Medulla oblongata (tissue), 1 donor: ENCODE measurements around the gene DKK2.

Experiments
- DNase-seq: peaks from one replicate; pipeline ENCODE4 v3.0.0-alpha.2; 2015; ENCODE audit errors: extremely low spot score

Gene DKK2

DNA sequence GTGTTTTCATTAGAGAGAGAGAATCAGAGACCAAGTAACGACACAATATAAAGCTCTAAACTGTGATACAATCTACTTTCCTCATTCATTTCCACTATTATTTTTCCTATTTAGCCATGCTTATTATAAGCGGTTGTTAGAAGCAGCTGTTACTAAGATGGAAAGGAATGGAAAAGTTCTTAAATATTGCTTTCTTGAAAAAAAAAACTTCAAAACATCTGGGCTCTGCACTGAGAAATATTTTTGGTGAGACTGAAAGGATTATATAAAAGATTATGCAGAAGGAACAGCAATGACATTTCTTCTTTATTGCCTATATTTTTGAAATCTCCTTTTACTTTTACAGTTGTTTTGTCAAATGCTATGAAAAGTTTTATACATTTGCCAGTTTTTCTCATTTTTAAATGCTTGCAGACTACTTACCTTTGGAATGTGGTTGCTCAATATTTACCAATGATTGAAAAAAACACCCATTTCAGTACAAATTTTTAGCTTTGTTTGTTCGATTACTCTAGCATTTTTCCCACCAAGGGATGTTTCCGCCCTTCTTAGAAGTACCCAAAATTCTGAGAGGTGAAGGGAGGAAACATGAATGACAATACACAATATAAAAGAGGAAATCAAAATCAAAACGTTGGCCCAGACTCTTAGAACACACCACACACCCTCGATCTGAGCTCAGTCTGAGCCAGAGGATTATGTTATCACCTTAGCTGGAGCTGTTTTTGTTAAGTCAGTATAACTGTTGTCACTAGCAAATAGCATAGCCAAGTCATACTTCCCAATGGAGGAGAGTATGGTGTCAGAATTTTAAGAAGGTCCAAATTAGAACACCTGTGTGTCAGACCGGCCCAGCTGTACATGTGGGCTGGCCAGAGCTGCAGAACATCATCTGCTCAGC lies 18.4 kb downstream of the DKK2 start:
- DNase-seq: no peak

DNA sequence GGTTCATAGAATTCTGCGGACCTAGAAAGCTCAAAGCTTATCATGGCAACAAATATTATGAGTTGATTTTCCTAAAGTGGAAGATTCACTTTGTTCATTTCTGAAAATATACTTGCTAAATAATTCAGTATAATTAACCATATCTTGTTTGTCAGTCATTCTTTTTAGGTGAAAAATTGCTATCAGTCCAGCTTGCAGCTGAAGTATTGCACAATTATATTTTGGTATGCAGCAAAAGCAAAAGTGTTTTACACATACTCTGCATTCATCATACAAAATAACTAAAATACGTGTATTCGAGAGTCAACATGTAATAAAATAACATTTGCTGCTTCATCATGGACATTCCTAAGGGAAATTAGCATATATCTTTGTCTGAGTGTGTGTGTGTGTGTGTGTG lies 24.8 kb downstream of the DKK2 start:
- DNase-seq: no peak

DNA sequence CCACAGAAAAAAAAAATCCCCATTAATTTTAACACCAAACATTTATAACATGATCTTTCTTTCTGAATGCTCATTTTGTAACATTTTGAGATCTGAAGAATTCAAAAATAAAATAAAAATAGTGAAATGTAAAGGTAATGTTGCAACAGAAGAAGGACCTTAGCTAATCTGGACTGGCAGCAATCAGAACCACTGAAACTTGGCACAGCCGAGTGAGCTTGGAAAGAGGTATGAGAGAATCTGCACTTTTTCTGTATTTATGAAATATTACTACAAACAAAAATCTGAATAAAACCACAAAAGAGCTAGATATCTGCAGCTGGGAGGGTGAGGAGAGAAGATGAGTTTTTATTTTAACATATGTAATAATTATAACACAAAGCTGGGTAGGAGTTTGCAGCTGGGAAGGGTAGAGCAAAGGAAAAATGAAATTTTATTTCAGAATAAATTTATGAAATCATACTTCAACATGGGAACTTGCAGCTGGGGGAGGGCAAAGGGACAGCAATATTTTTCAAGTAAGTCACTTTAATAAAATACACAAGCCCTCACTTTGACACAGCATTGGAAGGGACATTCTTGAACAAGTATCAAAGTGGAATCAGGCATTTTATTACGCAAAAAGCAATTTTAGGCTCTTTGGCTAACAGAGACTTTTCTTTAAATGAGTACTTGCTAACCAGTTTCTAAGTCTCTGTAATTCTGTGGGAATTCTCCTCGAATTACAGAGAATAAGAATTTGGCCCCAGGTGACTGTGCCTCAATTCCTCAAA lies 26.7 kb downstream of the DKK2 start:
- no peak for DNase-seq

DNA sequence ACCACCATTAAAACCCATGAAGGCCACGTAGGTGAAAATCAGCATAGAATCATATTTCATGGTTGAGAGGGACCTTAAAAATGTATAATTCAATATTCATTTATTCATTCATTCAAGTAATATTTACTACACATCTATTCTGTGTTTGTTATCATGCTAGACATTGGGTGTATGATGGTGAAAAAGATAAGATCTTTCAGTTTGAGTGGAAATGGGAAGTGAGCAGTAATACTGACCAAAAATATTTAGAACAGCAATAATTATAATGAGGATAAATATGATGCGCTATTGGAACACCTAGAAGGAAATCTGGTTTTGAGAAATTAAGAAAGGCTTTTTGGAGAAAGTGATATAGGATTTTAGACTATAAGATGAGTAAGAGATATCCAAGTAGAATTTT lies 28.0 kb downstream of the DKK2 start:
- DNase-seq: no peak

DNA sequence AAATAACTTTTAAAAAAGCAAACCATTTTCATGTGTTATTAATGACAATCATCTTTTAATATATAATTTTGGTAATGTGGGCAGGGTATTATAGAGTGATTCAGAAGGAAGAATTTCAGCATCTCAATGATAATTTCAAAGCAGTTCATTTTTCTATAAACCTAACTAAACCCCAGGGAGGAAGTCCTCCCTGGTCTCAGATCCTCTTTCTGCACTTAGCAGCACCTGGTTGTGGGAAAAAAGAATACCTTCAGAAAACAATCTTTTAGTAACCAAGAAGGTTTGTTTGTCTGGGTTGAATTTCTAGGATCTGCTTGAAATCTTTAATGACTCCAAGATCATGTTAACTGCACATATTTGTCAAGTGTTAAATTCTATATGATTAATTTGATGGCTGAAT lies 29.9 kb downstream of the DKK2 start:
- DNase-seq: no peak

DNA sequence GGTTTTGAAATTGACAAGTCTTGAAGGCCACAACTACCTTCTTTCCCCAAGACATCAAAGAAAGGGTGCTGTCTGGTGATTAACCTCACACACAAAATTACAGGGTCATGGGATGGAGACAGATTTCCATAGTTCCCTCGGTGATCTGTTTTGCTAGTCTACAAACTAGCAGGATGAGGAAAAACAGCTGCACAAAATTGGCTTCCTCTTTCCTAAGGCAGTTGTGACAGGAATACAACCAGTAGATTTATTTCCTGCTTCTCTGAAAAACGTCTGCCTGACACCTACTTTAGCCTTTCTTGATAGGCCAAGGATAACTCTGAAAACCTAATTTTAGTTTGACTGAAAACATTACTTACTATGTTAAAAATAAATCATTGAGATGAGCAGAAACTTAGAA lies 39.6 kb downstream of the DKK2 start:
- no peak for DNase-seq

DNA sequence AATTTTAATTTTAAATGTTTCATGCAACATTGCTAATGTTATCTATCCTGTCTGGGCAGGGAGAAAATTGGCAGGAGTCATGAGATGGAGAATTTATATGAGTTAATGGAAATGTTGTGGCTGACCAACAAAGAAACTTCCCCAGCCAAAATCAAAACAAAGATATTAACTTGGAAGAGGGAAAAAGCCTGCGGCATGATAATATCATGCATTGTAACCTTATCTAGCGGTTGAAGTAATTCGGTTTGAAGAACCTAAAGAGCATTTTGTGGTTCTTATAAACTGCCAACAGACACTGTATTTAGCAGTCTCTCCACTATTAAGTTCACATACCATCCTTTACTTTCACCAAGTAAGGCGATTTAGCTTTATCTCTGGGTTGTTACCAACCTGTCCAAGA lies 42.3 kb downstream of the DKK2 start:
- DNase-seq: no peak

DNA sequence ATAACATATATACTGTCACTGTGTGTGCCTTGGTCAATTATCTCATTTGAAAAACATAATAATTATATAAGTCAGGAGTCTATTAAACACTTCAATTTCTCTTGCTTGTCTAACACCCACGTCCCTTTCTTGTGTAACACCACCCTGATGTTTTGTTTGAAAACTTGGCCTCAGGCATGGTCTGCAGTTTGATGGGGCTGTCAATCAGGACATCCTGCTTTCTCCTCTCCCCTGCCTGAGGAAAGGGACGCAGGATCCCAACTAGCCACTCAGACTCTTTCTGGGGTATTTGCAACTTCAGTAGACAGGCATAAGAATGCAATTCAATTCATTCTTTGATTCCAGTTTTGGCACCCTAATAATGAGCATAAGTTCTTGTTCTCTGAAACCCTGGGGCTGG lies 48.8 kb downstream of the DKK2 start:
- DNase-seq: no peak

DNA sequence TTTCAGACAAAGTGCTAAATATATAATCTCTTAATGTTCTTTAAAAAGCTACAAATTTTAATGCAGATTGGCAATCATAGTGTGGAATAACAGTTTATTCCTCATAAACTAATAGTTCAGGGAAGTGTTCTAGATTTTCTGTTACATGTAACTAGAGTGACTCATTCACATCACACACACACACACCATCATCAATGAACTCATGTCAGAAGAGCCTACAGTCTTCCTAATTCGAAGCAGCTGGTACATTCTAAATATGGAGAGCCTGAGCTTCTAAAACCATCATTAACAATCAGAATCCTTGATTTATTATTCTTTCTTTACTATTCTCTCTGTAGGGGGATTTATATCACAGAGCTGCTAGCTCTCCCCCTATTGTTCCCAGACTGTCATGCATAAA lies 49.6 kb downstream of the DKK2 start:
- no peak for DNase-seq

DNA sequence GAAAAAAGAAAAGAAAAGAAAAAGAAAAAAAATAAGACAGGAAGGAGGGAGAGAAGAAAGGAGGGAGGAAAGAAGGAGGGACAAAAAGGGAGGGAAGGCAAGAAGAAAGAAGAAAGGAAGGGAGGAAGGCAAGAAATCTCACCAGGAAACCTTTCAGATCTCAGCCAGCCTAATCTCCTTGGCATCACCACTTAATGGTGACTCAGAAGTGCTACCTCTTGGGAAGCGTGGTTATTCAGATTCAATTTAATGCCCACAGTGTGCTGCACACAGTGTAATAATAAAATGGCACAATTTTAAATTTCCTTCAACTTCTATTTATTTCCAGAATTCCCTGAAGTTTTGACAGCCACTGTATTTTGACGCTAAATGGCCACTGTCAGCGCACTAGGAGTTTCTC lies 50.3 kb downstream of the DKK2 start:
- DNase-seq: no peak

DNA sequence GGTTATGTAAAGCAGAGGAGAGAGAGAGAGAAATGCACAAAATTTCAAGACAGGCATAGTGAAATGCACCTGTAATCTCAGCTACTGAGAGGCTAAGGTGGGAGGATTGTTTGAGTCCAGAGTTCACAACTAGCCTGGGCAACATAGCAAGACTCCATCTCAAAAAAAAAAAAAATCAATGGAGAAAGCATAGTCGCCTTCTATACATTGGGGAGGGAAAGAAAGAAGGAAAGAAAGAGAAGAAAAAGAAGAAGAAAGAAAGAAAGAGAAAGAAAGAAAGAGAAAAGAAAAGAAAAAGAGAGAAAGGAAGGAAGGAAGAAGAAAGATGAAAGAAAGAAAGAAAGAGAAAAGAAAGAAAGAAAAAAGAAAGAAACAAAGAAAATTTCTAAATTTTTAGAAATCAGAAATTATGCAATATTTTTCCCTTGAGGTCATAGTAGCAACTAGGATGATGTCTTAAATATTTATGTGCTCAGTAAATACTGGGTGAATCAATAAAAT lies 53.4 kb downstream of the DKK2 start:
- DNase-seq: no peak

DNA sequence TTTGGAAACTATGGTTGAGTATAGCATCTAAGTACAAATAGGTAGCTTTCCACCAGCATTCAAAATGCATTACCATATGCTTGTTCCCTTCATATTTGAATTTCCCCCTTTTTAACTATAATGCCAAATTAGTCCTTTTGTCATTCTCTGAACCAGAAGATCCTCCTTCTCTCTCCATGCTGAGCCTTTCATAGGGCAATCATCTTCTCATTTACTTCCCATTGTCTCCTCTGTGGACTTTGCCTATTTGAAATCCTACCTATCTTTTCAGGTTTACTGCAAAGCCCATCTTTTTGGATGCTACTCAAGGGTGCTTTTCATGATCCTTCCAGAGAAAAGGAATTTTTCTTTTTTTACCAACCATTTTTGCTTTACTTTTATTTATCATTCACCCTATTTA lies 54.7 kb downstream of the DKK2 start:
- no peak for DNase-seq

DNA sequence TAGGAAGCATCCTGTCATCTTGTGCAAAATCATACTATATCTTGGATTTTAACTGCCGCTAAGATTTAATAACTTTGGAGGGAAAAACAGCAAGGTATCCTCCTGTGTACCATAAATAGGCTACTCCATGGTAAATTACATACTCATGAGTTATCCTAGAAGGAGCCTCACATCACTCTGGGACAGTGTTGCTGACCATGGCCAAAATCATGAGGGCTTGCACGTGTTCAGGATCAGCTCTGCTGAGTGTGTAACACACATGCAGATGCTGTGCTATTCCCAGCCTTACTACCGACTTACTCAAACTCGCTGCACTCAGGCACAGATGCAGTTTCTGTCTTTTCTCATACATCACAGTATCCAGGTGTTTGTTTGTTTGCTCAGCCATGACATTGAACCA lies 56.6 kb downstream of the DKK2 start:
- DNase-seq: no peak

DNA sequence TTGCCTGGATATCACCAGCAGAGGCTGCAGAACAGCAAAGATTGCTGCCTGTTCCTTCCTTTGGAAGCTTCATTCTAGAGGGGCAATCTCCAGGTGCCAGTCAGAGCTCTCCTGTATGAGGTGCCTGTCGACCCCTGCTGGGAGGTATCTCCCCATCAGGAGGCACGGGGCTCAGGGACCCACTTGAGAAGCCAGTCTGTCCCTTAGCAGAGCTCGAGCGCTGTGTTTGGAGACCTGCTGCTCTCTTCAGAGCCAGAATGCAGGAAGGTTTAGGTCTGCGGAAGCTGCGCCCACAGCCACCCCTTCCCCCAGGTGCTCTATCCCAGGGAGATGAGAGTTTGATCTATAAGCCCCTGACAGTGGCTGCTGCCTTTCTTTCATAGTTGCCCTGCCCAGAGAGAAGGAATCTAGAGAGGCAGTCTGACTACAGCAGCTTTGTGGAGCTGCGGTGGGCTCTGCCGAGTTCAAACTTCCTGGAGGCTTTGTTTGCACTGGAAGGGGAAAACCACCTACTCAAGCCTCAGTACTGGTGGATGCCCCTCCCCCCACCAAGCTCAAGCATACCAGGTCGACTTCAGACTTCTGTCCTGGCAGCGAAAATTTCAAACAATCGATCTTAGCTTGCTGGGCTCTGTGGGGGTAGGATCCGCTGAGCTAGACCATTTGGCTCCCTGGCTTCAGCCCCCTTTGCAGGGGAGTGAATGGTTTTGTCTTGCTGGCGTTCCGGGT lies 57.9 kb downstream of the DKK2 start:
- DNase-seq: no peak

DNA sequence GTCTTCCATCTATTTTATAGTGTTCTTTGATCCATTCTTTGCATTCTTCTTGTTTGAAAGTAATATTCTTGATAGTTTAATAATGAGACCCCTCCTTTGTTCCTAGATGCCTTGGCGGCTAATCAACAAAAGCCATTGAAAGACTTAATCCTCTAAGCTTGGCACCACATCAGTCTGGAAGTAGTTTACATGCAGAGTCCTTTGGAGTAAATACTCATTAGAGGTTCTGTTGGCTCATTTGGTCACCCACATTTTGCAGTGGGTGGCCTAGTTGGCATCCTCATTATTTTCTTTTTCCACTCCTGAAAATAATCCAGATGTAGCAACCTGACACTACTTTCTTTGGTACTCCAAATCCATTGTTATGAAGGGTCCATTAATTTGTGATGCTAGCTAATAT lies 64.5 kb downstream of the DKK2 start:
- DNase-seq: no peak

DNA sequence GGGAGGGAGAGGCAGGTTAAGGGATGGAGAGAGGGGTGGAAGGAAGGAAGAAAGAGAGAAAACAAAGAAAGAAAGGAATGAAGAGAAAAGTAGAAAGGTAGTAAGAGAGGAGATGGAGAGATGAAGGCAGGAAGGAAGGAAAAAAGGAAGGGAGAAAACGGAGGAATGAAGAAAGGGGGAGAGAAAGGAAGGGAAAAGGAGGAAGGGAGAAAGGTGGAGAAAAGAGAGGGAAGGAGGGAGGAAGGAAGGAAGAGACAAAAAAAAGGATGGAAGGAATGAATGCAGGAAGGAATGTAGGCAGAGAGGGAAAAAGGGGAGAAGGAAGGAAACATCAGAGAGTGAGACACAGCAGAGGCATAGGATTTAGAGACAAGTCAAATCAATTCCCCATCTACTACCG lies 68.2 kb downstream of the DKK2 start:
- no peak for DNase-seq

DNA sequence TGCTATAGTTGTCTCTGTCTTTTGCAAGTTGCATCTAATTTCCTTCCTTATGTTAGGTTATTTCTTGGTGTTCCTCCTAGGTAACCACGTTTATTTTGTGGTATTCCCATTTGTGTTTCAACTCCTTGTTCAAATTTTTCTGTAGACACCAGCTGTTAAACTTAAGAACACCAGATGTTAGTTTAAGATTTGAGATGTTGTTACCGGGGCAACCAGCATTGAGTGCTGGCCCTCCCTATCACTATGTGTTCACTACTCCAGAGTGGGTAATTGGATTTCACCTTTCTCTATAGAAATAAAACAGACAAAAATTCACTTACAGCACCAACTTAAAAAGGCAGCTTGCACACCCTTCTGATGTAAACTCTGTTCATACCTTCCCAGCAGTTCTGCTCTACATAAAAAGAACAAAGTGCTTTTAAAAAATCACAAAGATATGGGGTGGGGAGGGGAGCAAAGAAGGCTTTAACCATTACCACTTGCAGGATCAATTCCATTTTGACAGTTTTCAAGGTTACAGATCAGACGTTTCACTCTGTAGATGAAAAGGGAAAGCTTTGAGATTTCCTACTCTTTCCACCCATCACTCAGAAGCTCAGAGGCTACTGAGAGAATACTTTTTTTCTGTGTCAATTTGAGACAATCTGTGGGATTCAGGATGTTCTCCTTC lies 82.9 kb downstream of the DKK2 start:
- no peak for DNase-seq

DNA sequence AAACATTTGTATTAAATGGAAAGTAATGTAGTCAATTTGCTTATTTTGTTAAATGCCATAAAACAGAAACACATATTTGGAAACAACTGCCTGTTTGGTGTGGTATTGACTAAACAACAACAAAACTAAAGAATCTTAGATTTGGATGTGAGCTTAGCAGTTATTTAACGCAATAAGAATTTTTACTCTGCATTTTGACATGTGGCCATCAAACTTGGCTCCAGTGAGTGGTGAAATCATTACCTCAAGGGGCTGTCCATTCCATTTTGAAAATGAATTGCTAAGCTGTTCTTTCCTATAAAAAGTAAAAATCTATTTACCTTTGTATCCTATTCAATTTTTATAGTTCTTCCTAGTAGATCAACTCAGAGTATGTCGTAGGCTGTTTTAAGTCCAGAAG lies 84.2 kb downstream of the DKK2 start:
- no peak for DNase-seq

DNA sequence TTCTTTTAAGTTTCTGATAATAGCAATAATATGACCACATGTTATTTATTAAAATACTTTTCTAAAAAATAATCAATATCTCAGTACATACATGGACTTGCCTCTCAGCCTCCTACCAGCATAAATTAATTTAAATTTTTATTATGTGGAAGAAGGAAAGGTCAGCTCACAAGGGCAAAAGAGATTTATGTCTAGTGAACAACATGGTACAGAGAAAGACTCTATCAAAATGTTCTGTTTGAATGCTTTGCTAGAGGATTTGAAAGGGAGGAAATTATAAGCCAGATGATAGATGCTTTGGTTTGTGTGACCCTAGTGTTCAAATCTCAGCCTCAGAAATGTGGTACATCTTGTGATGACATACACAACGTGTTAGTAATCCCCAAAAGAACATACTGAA lies 94.3 kb downstream of the DKK2 start:
- no peak for DNase-seq

DNA sequence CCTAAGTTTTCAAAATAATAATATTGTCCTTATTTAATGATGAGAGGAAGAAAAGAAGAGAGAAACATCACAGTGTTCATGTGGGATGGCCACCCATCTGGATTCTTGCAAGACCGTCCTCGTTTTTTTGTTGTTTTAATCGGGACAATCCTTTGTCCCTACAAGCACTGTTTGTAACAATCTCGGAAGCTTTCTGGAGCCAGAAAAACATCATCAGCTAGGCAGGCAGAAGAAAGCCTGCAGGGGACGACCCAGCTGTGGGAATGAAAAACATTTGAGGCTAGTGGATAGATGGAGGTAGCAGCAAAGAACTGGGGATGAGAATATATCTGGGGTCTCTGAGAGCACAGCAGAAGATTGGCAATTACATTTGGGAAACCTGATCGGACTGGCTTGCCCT lies 105.6 kb downstream of the DKK2 start:
- no peak for DNase-seq

DNA sequence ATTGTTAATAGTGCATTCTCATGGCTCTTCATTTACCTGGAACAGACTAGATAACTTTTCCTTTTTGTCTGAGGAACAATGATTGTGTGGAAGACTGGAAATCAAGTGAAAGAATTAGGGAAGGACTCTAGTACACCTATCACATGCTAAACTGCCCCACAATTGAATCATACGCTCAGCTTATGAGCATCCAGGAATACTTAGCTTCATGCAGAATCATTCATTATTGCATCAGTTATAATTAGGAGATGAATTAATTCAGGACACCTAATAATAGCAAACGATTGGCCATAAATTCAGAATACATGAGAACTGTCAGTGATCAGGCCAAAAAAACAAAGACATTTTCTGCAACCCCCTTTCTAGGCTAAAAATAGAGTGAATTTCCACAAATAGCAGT lies 106.9 kb downstream of the DKK2 start:
- no peak for DNase-seq

DNA sequence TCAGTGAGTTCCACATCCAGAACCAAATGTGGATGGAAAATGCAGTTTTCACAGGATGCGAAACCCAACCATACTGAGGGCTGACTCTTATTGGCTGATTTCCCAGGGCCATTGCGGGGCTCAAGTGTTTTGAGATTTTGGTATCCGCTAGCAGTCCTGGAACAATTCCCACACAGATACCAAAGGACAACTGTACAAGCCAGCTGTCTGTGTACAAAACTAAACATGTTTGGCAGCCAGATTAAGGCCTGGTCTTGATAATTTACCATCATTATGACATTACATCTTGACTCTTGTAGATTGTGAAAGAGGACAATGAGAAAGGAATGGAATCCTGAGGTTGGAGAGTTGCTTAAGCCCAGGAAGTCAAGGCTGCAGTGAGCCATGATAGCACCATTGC lies 121.9 kb downstream of the DKK2 start:
- DNase-seq: no peak
